ENCODE results near the gene SFT2D1.

DNA sequence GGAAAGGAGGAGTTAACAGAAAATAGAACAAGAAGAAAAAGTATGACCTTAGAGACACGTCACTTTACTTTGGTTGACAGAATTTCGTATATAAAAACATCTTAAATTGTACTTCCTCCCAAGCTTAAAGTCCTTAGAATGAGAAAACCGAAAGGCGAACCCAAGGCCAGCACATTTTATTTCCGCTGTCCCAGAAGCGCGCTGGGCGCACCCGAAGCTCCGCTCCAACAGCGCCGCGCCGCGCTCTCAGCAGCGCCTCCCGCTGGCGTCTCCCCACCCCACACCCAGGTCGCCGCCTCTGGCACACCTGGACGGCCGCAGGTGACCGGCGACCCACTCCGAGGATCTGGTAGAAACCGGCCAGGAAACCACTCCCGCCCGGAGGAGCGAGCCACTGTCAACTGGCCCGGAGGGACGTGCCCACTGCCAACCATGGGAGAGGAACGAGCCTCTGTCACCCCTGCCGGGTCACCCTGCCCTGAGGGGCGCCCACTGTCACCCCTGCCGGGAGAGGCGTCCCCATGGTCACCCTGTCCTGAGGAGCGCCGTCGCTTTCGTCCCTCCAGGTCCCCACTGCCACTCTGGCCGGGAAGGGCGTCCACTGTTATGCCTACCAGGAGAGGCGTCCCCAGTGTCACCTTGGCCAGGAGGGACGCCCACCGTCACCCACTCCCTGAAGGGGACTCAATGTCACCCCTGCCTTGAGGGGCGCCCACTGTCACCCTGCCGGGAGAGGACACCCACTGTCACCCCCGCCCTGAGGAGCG, 39.6 kb upstream of the SFT2D1 start:
- TF ChIP-seq POLR2AphosphoS5 (IDR thresholded peaks at IDR 0.05; ENCODE audit: low read depth, low read length) = no peak
- 0 out of 2 replicates have a peak, but pooled peaks have one; percentile 1 for TF ChIP-seq POLR2A (IDR thresholded peaks at IDR 0.05; ENCODE audit: low read depth, low read length)
